SK-N-SH (cell line): ENCODE measurements around the gene PPP1R15A. TPM values are rescaled to one million over a fixed set of nuclear protein-coding genes. Genes with fewer than 3 reads are reported as not detected.

Experiments used
- CTCF ChIA-PET: fragments of 300-600, 350-600 bp; formaldehyde crosslinking; extraction: SDS; loops from one replicate; lab custom pipeline; 2021; lab: Yijun Ruan, JAX
- POLR2A ChIA-PET: fragments of 350-600 bp; sonication (Branson Sonifier 250); formaldehyde crosslinking; extraction: SDS; loops from one replicate; lab custom pipeline; 2020; ENCODE audit warnings: antibody characterized with exemption, inconsistent platforms; lab: Yijun Ruan, JAX
- DNase-seq: peaks from one replicate; pipeline ENCODE4 v3.0.0; 2012
- H2AFZ ChIP-seq: fragments of 200-600 bp; sonication (generic); 2 replicates; pipeline ENCODE4 v1.8.1; 2016; ENCODE audit warnings: antibody characterized with exemption, mild to moderate bottlenecking, low read depth
- H3F3A ChIP-seq: fragments of 200-600 bp; sonication (generic); replicated peaks from 2 replicates; pipeline ENCODE3; 2016; ENCODE audit warnings: antibody characterized with exemption, mild to moderate bottlenecking; ENCODE audit not compliant: insufficient read depth
- H3K27ac ChIP-seq, 2 experiments: fragments of 200-500 bp in 1 of 2; fragments of 200-600 bp in 1 of 2; sonication (Bioruptor generic) in 1 of 2; sonication (generic), shearing (Covaris generic) in 1 of 2; 2 replicates each; pipeline versions ENCODE4 v1.5.1 to v1.6.1; 2014 to 2016; ENCODE audit warnings: low read depth in 2 of 2, inconsistent platforms in 1 of 2, low read length in 1 of 2, mild to moderate bottlenecking in 1 of 2, mixed read lengths in 1 of 2
- H3K27me3 ChIP-seq: fragments of 200-600 bp; sonication (generic), shearing (Covaris generic); 2 replicates; pipeline ENCODE4 v1.6.1; 2016; ENCODE audit warnings: mixed run types; ENCODE audit not compliant: insufficient read depth
- H3K36me3 ChIP-seq, 2 experiments: fragments of 200-500 bp in 1 of 2; fragments of 200-600 bp in 1 of 2; sonication (Bioruptor generic) in 1 of 2; sonication (generic) in 1 of 2; replicated peaks in 1 of 2; 2 replicates each; pipeline versions ENCODE3 to v1.5.1; 2014 to 2016; ENCODE audit warnings: low read length in 1 of 2, mild to moderate bottlenecking in 1 of 2; ENCODE audit not compliant: insufficient read depth in 2 of 2, control insufficient read depth in 1 of 2
- H3K4me1 ChIP-seq, 2 experiments: fragments of 200-500 bp in 1 of 2; fragments of 200-600 bp in 1 of 2; sonication (Bioruptor generic) in 1 of 2; sonication (generic), shearing (Covaris generic) in 1 of 2; 2 replicates each; pipeline versions ENCODE4 v1.5.1 to v1.6.1; 2014 to 2016; ENCODE audit warnings: low read depth in 1 of 2, low read length in 1 of 2, mixed run types in 1 of 2; ENCODE audit not compliant: insufficient read depth in 2 of 2, control insufficient read depth in 1 of 2
- H3K4me2 ChIP-seq: fragments of 200-600 bp; sonication (generic), shearing (Covaris generic); 2 replicates; pipeline ENCODE4 v1.6.1; 2017; ENCODE audit warnings: mixed run types
- H3K4me3 ChIP-seq, 2 experiments: fragments of 200-500 bp in 1 of 2; fragments of 200-600 bp in 1 of 2; sonication (Bioruptor generic) in 1 of 2; sonication (generic), shearing (Covaris generic) in 1 of 2; 2 replicates each; pipeline versions ENCODE4 v1.5.1 to v1.8.1; 2014 to 2016; ENCODE audit warnings: low read depth in 2 of 2, inconsistent platforms in 1 of 2, low read length in 1 of 2, mild to moderate bottlenecking in 1 of 2, mixed read lengths in 1 of 2, moderate library complexity in 1 of 2
- H3K79me2 ChIP-seq: fragments of 200-600 bp; sonication (generic); 2 replicates; pipeline ENCODE4 v1.8.1; 2017; ENCODE audit warnings: mild to moderate bottlenecking; ENCODE audit not compliant: insufficient read depth
- H3K9ac ChIP-seq: fragments of 200-600 bp; sonication (generic); 2 replicates; pipeline ENCODE4 v1.6.1; 2017; ENCODE audit warnings: mixed run types
- H3K9me2 ChIP-seq: fragments of 200-600 bp; sonication (generic); 2 replicates; pipeline ENCODE4 v1.6.1; 2017; ENCODE audit warnings: mixed run types
- H3K9me3 ChIP-seq: fragments of 200-600 bp; sonication (generic); 2 replicates; pipeline ENCODE4 v1.6.1; 2017; ENCODE audit warnings: mixed run types, mild to moderate bottlenecking, moderate library complexity
- H4K20me1 ChIP-seq: fragments of 200-600 bp; sonication (generic); 2 replicates; pipeline ENCODE4 v1.6.1; 2017; ENCODE audit warnings: mild to moderate bottlenecking, mixed run types; ENCODE audit not compliant: insufficient read depth
- CHD2 ChIP-seq: fragments of 150-350 bp; IDR thresholded peaks from 2 replicates; pipeline ENCODE4 v1.6.1; 2018; ENCODE audit warnings: low read length; ENCODE audit not compliant: partially characterized antibody
- FOSL2 ChIP-seq: IDR thresholded peaks from 2 replicates; pipeline ENCODE4 v1.4.0; 2012; ENCODE audit warnings: low read depth, mild to moderate bottlenecking, moderate library complexity, borderline replicate concordance
- GABPA ChIP-seq: IDR thresholded peaks from 2 replicates; pipeline ENCODE4 v1.4.0; 2012; ENCODE audit warnings: low read depth, mild to moderate bottlenecking
- IRF3 ChIP-seq: fragments of 150-350 bp; IDR thresholded peaks from 2 replicates; pipeline ENCODE4 v1.6.1; 2016; ENCODE audit warnings: mild to moderate bottlenecking, low read depth, low read length
- RCOR1 ChIP-seq: fragments of 150-350 bp; IDR thresholded peaks from 2 replicates; pipeline ENCODE4 v1.6.1; 2017; ENCODE audit warnings: antibody characterized with exemption, low read length
- REST ChIP-seq: IDR thresholded peaks from 2 replicates; pipeline ENCODE4 v1.6.1; 2012; ENCODE audit warnings: mild to moderate bottlenecking, low read depth, low read length, moderate library complexity
- RXRA ChIP-seq: IDR thresholded peaks from 2 replicates; pipeline ENCODE4 v1.4.0; 2012; ENCODE audit warnings: low read depth, mild to moderate bottlenecking, borderline replicate concordance
- SIN3A ChIP-seq: IDR thresholded peaks from 2 replicates; pipeline ENCODE4 v1.6.1; 2012; ENCODE audit warnings: low read depth, mild to moderate bottlenecking, low read length, moderate library complexity, borderline replicate concordance
- SMC3 ChIP-seq: IDR thresholded peaks from 2 replicates; pipeline ENCODE4 v1.6.1; 2012; ENCODE audit warnings: low read depth, low read length, improper control_type of control experiment
- TCF12 ChIP-seq: IDR thresholded peaks from 2 replicates; pipeline ENCODE4 v1.4.0; 2012
- TEAD4 ChIP-seq: IDR thresholded peaks from 2 replicates; pipeline ENCODE4 v1.4.0; 2012; ENCODE audit warnings: mild to moderate bottlenecking, borderline replicate concordance; ENCODE audit not compliant: insufficient read depth
- USF1 ChIP-seq: IDR thresholded peaks from 2 replicates; pipeline ENCODE4 v1.4.0; 2012; ENCODE audit warnings: low read depth, borderline replicate concordance
- WGBS: methylation state at CpG from one replicate; pipeline ENCODE4 v1.1.6; 2017; ENCODE audit warnings: low lambda C conversion rate; 5-methylcytosine and 5-hydroxymethylcytosine counted together
- polyA plus RNA-seq, 3 experiments: library from polyadenylated mRNA; depleted of rRNA; stranded (reverse); fragments of >200 nt; gene quantifications; 2 replicates each; pipeline ENCODE4 v1.2.3, GENCODE V29; 2012

Gene PPP1R15A
- polyA plus RNA-seq, 1 of the 3 experiments (the other 2 are of a cell fraction), result 73.7 TPM

- H3K9me2 ChIP-seq, result no peaks in the 10 kb centered on the region
- CTCF ChIA-PET, result interaction anchor here (1.2 to 15.2 kb wide), 7 partner anchors 12 to 195 kb away, joined by 3 to 457 read pairs (median 25); partner anchors contain the start of gene CA11
- no peak overlapping the region for H2AFZ ChIP-seq
- POLR2A ChIA-PET, result no interaction called here
- WGBS, result 94% methylated on average over 15 of the region's 16 CpGs
- H3K4me3 ChIP-seq, result no peak overlapping the region
- H3K4me1 ChIP-seq, result peaks cover 0 to 5% of the 10 kb centered on the region in 2 experiments; a peak in 1 of 4 replicates
- H3K27me3 ChIP-seq, result no peaks in the 10 kb centered on the region
- H3K79me2 ChIP-seq, result no peaks in the 10 kb centered on the region
- no peak for TF ChIP-seq SIN3A
- TF ChIP-seq RXRA, result no peak
- no peak for TF ChIP-seq GABPA
- no peak for TF ChIP-seq RCOR1
- TF ChIP-seq TEAD4, result no peak
- no peak for TF ChIP-seq FOSL2
- no peak for TF ChIP-seq TCF12
- TF ChIP-seq USF1, result no peak
- TF ChIP-seq REST, result no peak
- no peak for TF ChIP-seq CHD2
- no peak for TF ChIP-seq IRF3
- no peak for TF ChIP-seq SMC3
- no peak overlapping the region for H3K4me2 ChIP-seq
- H3K27ac ChIP-seq, result no peak overlapping the region
- no peak overlapping the region for H3K9ac ChIP-seq
- peaks cover 0 to 5% of the 10 kb centered on the region in 2 experiments for H3K36me3 ChIP-seq
- H3F3A ChIP-seq, result peaks cover 18% of the 10 kb centered on the region
- H3K9me3 ChIP-seq, result no peaks in the 10 kb centered on the region
- no peak for DNase-seq
- H4K20me1 ChIP-seq, result no peaks in the 10 kb centered on the region
Measured at GRCh38 chr19:48841047-48841446, 31.2 kb upstream of the PPP1R15A start.
